ENCODE data around the gene CDC42EP1.
A peak's percentile ranks its signal among the peaks of the same experiment; 100 is the strongest.
"Not testable (repeated sequence)": the region's sequence is repeated elsewhere in the genome, so short reads cannot be mapped to it uniquely, and the experiment has no call there.

The CDC42EP1 gene

GRCh38 chr22:37525746-37526350 lies 34.4 kb upstream of the CDC42EP1 start:
- no peak for FAIRE-seq
- no peak for TF ChIP-seq POLR2A (IDR thresholded peaks at IDR 0.05; ENCODE audit: low read depth, low read length)

GRCh38 chr22:37526376-37526775 lies 33.9 kb upstream of the CDC42EP1 start:
- FAIRE-seq (no peak), DNase-seq (ENCODE audit: insufficient read length, low spot score) (no peak)
- no peak for TF ChIP-seq POLR2A (IDR thresholded peaks at IDR 0.05; ENCODE audit: low read depth, low read length)

More at GRCh38 chr22:37525746-37526350, 34.4 kb upstream of the CDC42EP1 start:
- DNase-seq (ENCODE audit: insufficient read length, low spot score): no peak

- not testable (repeated sequence) for FAIRE-seq; DNase-seq (ENCODE audit: insufficient read length, low spot score)
Measured at GRCh38 chr22:37527081-37527752, 33.1 kb upstream of the CDC42EP1 start.

- not testable (repeated sequence) for DNase-seq (ENCODE audit: insufficient read length, low spot score); FAIRE-seq
Measured at GRCh38 chr22:37527952-37528351, 32.3 kb upstream of the CDC42EP1 start.

GRCh38 chr22:37529652-37530345 lies 30.5 kb upstream of the CDC42EP1 start:
- DNase-seq (ENCODE audit: insufficient read length, low spot score): no peak
- no peak for TF ChIP-seq POLR2A (IDR thresholded peaks at IDR 0.05; ENCODE audit: low read depth, low read length)
- no peak for FAIRE-seq

- TF ChIP-seq POLR2A (IDR thresholded peaks at IDR 0.05; ENCODE audit: low read depth, low read length): no peak
- FAIRE-seq (peak; percentile 89), DNase-seq (ENCODE audit: insufficient read length, low spot score) (no peak)
Measured at GRCh38 chr22:37533995-37534394, 26.3 kb upstream of the CDC42EP1 start.

GRCh38 chr22:37534445-37534844 lies 25.8 kb upstream of the CDC42EP1 start:
- FAIRE-seq (no peak), DNase-seq (ENCODE audit: insufficient read length, low spot score) (no peak)
- no peak for TF ChIP-seq POLR2A (IDR thresholded peaks at IDR 0.05; ENCODE audit: low read depth, low read length)

GRCh38 chr22:37535159-37535558 lies 25.1 kb upstream of the CDC42EP1 start:
- TF ChIP-seq POLR2A (IDR thresholded peaks at IDR 0.05; ENCODE audit: low read depth, low read length): no peak
- no peak for DNase-seq (ENCODE audit: insufficient read length, low spot score)
- FAIRE-seq: no peak

GRCh38 chr22:37538590-37539357 lies 21.5 kb upstream of the CDC42EP1 start:
- TF ChIP-seq POLR2A (IDR thresholded peaks at IDR 0.05; ENCODE audit: low read depth, low read length): no peak
- DNase-seq (ENCODE audit: insufficient read length, low spot score) (peak; percentile 70), FAIRE-seq (peak; percentile 36)

GRCh38 chr22:37539790-37540189 lies 20.5 kb upstream of the CDC42EP1 start:
- not testable (repeated sequence) for FAIRE-seq; DNase-seq (ENCODE audit: insufficient read length, low spot score)

- not testable (repeated sequence) for FAIRE-seq; DNase-seq (ENCODE audit: insufficient read length, low spot score)
Measured at GRCh38 chr22:37542416-37542815, 17.9 kb upstream of the CDC42EP1 start.

- no peak for TF ChIP-seq POLR2A (IDR thresholded peaks at IDR 0.05; ENCODE audit: low read depth, low read length)
- DNase-seq (ENCODE audit: insufficient read length, low spot score) (no peak), FAIRE-seq (no peak)
Measured at GRCh38 chr22:37542959-37543358, 17.3 kb upstream of the CDC42EP1 start.

- no peak for TF ChIP-seq POLR2A (IDR thresholded peaks at IDR 0.05; ENCODE audit: low read depth, low read length)
- DNase-seq (ENCODE audit: insufficient read length, low spot score) (peak; percentile 36), FAIRE-seq (no peak)
Measured at GRCh38 chr22:37544955-37545702, 15.2 kb upstream of the CDC42EP1 start.
